GM18867 (cell line): ENCODE results near the gene PIGU.

Source experiments
- ATAC-seq: cut with Tn5 transposase; IDR thresholded peaks from one replicate; pipeline ENCODE4 v1.9.1; 2021; ENCODE audit warnings: mild to moderate bottlenecking, moderate library complexity; ENCODE audit not compliant: unreplicated experiment

Gene PIGU

DNA sequence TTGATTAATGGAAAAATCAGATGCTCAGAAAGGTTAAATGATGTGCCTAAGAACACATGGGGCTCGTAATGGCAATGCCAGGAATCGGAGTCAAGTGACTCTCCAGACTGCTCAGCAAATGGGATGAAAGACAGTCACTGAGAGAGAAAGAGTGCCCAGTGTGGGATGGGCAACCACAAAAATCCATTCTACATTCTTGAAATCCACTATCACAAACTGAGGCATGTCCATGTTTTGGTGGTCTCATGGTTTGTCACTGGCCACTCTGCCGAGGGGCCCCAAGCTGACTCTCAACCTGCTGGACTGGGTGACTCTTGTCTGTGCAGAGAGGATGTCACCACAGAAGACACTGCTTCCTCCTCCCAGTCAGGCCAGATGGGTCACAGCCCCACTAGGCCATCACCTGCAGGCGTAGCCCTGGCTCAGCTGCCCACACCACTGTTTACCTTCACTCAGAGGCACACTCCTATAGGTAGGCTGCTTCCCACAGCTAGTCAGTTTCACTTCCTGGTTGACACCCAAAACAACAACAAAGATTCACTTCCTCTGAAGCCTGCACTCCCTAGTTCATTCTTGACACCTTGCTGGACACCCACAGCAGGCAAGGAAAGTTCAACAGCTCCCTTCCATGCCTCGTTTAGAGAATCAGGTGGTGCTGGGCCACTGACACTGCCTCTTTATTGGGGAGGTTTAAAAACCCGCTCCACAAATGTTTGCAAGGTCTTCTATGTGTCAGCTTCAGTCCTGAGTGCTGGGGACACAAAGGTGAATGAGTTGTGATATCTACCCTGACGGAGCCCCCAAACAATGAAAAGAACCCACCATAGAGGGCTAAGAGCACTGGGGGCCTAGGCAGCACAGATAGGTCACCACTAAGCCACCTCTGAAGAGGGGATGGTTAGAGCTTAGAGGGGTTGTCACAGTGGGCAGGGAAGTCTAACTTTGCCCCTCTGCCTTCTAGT is 96.6 kb downstream of the PIGU start:
- peak; percentile 59 for ATAC-seq

DNA sequence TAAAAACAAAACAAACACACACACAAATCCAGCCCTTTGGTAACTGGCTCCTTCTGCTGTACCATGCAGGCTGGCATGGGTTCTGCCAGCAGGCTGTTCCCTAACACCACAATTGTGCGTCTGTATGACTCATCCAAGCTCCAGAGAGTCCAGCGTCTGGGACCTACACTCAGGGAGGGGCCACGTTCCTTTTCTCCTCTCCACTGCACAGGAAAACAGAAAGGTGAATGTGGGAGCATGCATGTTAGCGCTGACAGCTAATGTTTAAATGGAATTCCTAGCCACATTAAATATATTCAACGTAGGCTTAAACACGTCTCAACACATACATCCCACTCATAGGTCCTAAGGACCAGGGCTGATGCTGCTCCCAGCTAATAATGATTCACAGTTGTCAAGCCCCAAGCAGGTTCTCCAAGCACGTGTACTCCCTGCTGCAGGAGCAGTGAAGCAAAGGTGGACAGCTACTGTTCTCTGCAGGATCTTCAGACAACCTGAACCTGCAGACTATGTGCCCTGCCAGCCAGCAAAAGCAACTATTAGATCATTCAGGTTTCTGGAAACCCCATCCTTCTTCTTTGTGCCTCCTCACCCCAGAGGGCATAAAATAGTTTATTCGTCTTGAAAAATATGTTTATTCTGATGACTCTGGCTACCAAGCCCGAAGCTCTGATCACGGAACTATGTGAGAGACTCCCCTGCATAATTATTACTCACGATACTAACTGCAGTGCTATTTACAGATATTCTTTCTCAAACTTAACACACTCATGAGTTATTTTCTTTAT is 97.5 kb downstream of the PIGU start:
- ATAC-seq = no peak

DNA sequence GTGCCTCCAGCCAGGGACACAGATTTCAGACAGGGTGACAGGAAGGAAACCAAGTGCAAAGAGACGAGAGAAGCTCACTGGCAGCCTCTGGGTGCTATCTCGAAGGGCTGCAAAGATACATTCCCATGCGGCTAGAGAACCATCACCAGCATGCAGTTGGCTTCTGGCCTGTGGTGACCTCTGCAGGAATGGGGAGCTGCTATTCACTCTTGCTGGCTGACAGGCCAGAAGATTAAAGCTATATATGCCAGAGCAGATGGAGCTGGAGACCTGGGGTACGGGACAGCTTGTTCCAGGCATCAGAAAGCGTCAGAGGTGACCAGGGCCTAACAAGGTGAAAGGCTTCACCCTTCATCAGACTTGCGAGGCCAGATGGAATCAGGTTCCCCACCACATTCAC is 98.4 kb downstream of the PIGU start:
- no peak for ATAC-seq

GRCh38 chr20:34578025-34578424 is 98.9 kb downstream of the PIGU start:
- ATAC-seq = no peak

- ATAC-seq = no peak
Measured at GRCh38 chr20:34577061-34577460, 99.8 kb downstream of the PIGU start.

GRCh38 chr20:34575756-34576155 is 101.1 kb downstream of the PIGU start:
- ATAC-seq = no peak

- ATAC-seq = no peak
Measured at GRCh38 chr20:34575271-34575670, 101.6 kb downstream of the PIGU start.

GRCh38 chr20:34574861-34575260 is 102.0 kb downstream of the PIGU start:
- no peak for ATAC-seq

- ATAC-seq = no peak
Measured at GRCh38 chr20:34574426-34574825, 102.5 kb downstream of the PIGU start.

GRCh38 chr20:34573541-34574300 is 103.2 kb downstream of the PIGU start:
- no peak for ATAC-seq

DNA sequence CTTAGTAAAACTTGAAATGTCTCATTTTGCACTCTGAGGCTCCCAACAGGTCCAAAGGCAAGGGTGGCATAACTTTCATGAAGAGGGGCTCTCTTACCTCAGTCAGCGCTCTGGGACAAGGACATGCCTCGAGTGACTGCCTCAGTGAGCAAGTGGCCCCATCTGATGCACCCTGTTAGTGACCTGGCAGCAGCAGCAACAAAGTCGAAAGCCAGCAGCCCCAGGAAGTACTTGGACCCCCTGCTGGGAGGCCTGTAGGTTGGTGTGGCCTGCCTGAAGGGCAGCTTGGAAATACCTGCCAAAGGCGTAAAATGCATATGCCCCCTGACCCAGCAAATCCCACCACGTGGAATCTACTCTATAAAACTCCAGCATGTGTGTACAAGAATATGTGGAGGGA is 105.1 kb downstream of the PIGU start:
- ATAC-seq = no peak

DNA sequence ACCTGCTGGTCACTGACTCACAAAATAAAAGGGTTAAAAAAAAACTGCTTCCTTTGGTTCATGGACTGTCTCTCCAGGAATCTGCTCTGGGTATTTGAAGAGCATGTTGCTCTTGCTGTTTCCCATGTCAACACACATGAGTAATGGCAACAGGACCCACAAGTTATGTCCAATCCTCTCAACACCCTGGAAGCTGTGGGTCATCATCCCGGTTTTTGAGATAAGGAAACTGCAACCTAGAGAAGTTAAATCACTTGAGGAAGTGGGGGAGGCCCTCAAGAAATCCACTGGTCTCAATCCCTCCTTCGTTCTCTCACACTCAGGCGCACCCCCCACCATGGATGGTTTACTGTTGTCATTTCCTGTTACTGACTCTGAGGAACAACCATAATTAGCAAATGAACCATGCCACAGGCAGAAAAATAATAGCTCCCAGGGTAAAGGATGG is 106.0 kb downstream of the PIGU start:
- no peak for ATAC-seq

- ATAC-seq = no peak
Measured at GRCh38 chr20:34569598-34569997, 107.3 kb downstream of the PIGU start.

DNA sequence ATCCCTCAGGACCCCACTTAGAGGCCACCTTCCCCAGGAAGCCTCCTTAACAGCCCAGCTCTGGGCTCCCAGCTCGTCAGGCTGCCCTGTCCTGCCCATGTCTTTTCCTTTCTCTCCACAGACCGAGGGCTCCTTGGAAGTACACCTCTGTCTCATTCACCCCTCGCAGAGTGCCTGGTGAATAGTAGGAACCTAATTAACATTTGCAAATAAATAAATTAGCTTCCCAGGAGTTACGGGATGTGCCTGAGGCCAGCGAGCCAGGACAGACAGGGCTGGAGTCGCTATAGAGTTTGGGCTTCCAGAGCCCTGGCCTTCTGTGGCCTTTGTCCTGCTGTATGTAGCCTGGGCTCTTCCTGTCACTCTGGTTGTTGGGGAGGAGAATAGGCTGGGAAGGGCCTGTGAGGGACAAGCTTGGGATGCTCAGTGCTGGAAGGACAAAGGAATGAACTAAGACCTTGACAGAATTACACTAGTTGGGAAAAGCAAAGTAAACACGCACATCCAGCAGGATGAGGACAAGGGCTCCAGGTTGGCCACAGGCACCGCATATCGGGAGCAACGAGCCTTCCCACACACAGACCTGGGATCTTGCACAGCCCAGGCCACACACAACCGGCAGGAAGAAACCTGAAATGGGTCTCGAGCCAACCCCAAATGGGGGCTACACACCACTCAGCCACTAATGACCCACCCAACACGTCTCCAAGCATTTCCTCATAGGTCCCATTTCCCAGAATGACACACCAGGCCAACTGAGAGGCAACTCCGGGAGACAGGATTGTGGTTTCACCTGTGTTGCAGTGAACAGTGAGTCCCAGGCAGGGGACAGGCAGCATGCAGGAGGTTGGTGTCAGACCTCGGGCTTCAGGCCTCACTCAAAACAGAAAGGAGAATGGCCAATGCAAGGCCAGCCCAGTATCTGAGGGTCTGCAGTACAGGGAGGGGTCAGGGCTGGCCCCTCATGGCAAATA is 108.7 kb downstream of the PIGU start:
- ATAC-seq = no peak

- ATAC-seq = no peak
Measured at GRCh38 chr20:34566978-34567891, 109.7 kb downstream of the PIGU start.

GRCh38 chr20:34564833-34565232 is 112.1 kb downstream of the PIGU start:
- no peak for ATAC-seq

DNA sequence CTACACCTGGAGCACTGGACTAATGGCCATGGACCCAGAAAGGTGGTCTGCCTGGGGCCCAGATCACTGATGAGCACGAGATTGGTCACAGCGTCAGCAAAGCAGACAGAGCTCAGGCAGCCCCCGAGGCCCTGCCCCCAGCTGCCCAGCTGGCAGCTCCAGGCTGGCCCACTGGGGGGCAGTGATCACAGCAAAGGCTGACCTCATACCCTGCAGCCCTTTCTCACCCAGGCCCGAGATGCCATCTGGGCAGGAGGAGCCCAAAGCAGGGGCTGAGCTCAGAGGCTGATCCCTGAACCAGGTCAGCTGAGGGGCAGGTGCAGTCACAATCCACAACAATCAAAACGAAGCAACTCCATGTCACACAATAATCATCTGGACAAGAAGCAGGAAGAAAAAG is 114.3 kb downstream of the PIGU start:
- ATAC-seq = no peak

DNA sequence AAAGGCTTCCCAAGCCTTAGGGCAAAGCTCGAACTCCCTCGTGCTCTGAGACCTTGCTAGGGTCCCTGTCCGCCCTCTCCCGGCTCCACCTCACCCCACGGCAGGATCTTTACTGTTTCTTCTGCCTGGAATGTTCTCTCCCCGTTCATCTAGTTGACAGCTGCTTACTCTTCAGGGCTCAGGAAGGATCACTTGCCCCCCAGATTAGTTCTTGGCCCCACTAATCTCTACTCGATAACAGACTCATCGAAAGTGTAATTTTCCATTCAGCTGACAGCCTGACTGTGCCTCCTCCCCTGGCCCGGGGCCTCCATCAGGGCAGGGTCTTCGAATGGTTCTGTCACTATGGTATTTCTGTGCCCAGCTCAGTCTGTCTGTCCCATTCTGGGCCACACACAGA is 115.2 kb downstream of the PIGU start:
- ATAC-seq = no peak

GRCh38 chr20:34560614-34561013 is 116.3 kb downstream of the PIGU start:
- ATAC-seq = no peak
